Left renal cortex interstitium (tissue), 4 donors: Measurements from ENCODE around the gene FBXL7. TPM values are rescaled to one million over a fixed set of nuclear protein-coding genes. Genes with fewer than 3 reads are reported as not detected.

Experiments
- DNase-seq, 4 donors: peaks; one replicate each; pipeline ENCODE4 v3.0.0-alpha.2; 2013; ENCODE audit warnings: low read depth in 4 of 4, low spot score in 2 of 4, missing footprints in 1 of 4
- polyA plus RNA-seq, 4 donors: library from polyadenylated mRNA; unstranded; fragments of 120-200 nt; gene quantifications; one replicate each; pipeline ENCODE4 v1.2.1, GENCODE V29; 2013; ENCODE audit not compliant: insufficient read length in 4 of 4

FBXL7 gene
- polyA plus RNA-seq, 4 donors: 24.1 to 29.8 (median 26.8) TPM

- no peak for DNase-seq
These were observed 74.9 kb downstream of the FBXL7 start for GRCh38 chr5:15574806-15575325.

GRCh38 chr5:15575666-15576065 lies 75.7 kb downstream of the FBXL7 start:
- no peak for DNase-seq

- DNase-seq: no peak
These were observed 77.2 kb downstream of the FBXL7 start for GRCh38 chr5:15577132-15577531.

GRCh38 chr5:15577831-15578230 lies 77.9 kb downstream of the FBXL7 start:
- no peak for DNase-seq

GRCh38 chr5:15579193-15579990 lies 79.4 kb downstream of the FBXL7 start:
- DNase-seq: no peak

- DNase-seq: no peak
These were observed 84.5 kb downstream of the FBXL7 start for GRCh38 chr5:15584528-15584927.

- DNase-seq: no peak
These were observed 85.1 kb downstream of the FBXL7 start for GRCh38 chr5:15585128-15585527.

- no peak for DNase-seq
These were observed 86.0 kb downstream of the FBXL7 start for GRCh38 chr5:15585841-15586591.

- DNase-seq: no peak
These were observed 87.9 kb downstream of the FBXL7 start for GRCh38 chr5:15587916-15588315.

GRCh38 chr5:15592728-15593127 lies 92.7 kb downstream of the FBXL7 start:
- no peak for DNase-seq

- no peak for DNase-seq
These were observed 95.1 kb downstream of the FBXL7 start for GRCh38 chr5:15594977-15595568.

- no peak for DNase-seq
These were observed 95.9 kb downstream of the FBXL7 start for GRCh38 chr5:15595929-15596328.

GRCh38 chr5:15596936-15597335 lies 97.0 kb downstream of the FBXL7 start:
- no peak for DNase-seq

GRCh38 chr5:15597804-15598203 lies 97.8 kb downstream of the FBXL7 start:
- no peak for DNase-seq

GRCh38 chr5:15598294-15598902 lies 98.4 kb downstream of the FBXL7 start:
- DNase-seq: no peak

- DNase-seq: no peak
These were observed 100.1 kb downstream of the FBXL7 start for GRCh38 chr5:15600035-15600434.

- DNase-seq: no peak
These were observed 101.3 kb downstream of the FBXL7 start for GRCh38 chr5:15601274-15601673.

GRCh38 chr5:15601853-15602252 lies 101.9 kb downstream of the FBXL7 start:
- DNase-seq: no peak

- no peak for DNase-seq
These were observed 105.0 kb downstream of the FBXL7 start for GRCh38 chr5:15604986-15605385.

- DNase-seq: no peak
These were observed 106.2 kb downstream of the FBXL7 start for GRCh38 chr5:15606197-15606596.

- no peak for DNase-seq
These were observed 107.1 kb downstream of the FBXL7 start for GRCh38 chr5:15607076-15607475.
